ENCODE data around the gene ZNF827.
"Not testable (repeated sequence)": the region's sequence is repeated elsewhere in the genome, so short reads cannot be mapped to it uniquely, and the experiment has no call there.

The ZNF827 gene

DNA sequence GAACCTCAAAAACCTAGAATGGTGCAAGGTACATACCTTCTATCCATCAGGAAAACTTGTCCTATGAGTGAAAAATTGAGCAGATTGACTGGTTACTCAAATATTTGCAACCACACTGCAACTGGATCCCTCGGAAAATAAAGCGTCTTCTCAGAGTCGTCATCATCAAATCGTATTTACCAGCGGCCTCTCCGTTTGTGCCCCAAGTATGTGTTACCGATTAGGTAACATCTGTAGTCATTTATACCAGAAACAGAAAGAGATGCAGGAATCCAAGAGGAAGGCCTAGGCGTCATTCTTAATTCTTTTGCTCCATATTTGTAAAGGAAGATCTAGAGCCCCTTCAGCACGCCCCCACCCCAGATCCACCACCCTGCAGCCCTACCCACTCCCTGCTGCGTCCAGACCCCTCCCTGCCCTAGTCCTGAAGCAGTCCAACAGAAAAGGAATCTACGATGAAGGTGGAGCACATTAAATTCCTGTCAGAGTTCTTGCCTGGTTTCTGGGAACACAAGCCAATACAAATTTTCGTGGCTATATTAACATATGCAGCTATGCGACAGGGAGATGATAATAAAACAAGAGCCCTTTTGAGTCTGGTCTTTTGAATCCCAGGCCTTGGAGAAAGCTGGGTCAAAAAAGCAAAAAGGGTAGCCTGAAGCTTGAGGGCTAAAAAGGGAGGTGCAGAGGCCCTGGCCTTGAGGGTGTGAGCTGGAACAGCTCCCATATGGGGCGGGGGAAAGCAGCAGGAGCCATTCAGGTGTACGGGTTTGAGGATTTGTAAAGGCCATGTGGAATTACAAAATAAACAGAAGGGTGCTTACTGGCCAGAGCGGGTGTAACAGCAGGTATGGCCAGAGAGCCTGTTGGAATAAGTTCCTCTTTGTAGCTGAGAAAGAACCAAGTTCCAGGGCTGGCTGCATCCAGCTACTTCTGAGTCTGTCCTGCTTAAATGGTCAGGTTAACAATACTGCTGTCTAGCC is 77.0 kb downstream of the ZNF827 start:
- DNase-seq: peak; percentile 84

DNA sequence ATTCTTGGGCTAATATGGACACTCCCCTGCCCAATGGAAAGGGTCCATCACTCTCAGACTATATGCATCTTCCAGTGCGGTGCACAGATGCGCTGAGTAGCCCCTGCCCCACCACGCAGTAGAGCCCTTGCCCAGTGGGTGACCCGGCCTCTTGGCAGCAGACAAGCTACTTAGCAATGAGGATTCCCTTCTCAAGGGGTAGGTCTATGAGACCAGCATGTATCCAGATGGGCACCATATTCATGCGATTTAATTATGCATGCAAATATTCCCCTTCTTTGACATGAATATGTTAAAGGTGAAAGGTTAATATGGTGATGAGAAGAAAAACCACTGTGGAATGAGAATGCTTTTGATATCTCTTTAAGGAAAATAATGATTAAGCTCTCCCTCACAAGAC is 77.7 kb downstream of the ZNF827 start:
- DNase-seq: peak; percentile 75

DNA sequence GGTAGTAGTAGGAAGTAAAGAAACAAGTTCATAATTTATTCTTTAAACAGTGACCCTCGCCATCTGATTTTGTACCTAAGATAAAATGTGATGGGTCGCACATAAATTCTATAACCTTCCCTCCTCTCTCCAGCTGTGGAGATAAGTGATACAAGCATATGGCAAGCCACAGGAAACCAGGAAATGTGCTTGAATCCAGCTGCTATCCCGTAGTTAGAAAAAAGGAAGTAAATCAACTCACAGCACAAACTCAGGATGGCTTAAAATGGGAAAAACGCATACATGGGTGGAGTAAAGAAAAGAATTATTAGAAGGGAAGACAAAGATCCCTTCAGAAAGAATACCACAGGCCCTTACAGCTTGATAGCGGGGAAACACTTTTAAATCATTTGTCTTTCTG is 78.2 kb downstream of the ZNF827 start:
- peak; percentile 63 for DNase-seq

GRCh38 chr4:145859926-145860325 is 78.7 kb downstream of the ZNF827 start:
- no peak for DNase-seq

DNA sequence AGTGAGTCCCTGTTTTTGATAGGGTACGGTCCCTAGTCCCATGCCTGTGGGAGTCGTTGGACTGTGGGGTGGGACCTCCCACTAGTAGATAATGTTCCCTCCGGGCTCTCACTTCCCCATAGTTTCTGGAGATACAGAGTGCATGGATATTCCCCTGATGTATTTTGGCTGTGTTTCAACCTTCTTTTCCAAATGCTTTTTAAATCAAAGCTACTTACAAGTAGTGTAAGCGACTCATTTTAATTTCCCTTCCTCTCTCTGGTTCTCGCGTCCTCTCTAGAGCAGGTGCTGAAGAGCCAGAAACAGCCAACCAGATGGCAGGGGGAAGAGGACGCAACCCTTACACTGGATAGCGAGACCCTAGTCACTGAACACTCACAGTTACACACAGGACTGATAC is 79.2 kb downstream of the ZNF827 start:
- no peak for DNase-seq

GRCh38 chr4:145852256-145852839 is 86.3 kb downstream of the ZNF827 start:
- DNase-seq: no peak

GRCh38 chr4:145851511-145852201 is 87.0 kb downstream of the ZNF827 start:
- DNase-seq: peak; percentile 17

DNA sequence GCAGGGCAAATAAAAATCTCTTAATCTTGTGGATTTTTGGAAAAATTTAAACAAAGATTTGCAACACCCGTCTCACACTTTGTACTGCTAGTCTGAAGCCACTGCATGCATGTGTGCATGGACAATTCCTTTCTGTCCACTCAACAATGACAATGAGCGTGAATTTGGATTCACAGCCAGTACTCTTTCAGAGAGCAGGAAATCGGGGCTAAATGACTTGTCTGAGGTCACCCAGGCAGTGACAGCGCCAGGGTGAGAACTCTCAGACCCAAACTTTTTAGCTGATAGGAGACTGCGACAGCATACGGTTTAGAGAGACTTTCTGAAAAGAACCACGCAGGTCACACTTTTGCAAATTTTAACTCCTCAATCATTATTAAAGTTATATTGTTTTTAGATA is 90.9 kb downstream of the ZNF827 start:
- no peak for DNase-seq

DNA sequence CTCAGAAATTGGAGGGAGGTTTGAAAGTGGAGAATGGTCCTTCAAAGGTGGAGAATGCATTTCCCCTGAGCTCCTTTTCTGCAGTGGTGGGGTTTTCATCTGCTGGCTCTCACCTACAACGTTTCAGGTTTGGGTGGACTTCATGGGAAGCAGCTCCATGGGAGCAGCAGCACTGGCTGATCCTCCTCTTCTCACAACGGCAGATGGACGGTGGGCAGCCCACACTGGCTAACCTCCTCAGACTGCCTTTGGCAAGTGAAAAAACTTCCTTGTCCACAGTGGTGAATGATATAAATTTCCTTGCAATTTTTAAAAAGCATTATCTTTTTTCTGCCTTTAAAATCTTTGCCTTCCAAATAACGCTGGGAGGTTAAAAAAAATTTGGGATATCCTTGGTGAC is 93.5 kb downstream of the ZNF827 start:
- DNase-seq: no peak

DNA sequence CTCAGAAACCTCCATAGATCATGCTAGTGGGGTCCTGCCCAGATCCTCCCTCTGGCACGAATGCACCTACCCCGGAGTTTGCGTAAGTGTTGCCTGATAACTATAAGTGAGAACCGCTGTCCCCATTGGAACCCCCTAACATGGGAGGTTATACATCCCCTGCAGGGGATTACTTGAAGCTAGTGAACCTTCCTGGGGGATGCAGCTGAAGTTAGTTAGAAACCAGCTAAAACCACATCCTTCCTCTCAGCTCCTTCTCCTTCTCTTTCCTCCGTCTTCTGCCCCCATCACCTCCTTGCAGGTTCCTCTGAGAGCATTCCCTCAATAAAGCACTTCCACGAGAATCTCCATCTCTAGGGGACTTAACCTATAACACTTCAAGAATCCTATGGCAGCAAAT is 95.0 kb downstream of the ZNF827 start:
- DNase-seq: no peak

DNA sequence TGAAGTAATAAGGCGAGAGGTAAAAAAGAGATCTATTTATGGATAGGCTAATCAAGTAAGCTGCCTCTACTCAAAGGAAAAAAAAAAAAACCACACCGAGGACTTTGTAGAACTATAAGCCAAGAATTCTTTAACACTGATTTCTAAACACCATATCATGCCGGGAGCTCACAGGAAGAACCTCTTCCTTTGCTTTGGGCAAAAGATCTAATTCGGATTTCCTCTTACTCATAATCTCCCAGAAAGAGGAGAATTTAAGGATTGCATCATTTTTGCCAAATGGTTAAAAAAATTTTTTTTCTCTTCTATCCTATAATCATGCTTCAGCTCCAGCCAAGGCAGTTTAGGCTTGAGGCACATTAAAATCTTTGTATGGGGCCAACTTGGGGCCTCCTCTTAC is 95.5 kb downstream of the ZNF827 start:
- no peak for DNase-seq

DNA sequence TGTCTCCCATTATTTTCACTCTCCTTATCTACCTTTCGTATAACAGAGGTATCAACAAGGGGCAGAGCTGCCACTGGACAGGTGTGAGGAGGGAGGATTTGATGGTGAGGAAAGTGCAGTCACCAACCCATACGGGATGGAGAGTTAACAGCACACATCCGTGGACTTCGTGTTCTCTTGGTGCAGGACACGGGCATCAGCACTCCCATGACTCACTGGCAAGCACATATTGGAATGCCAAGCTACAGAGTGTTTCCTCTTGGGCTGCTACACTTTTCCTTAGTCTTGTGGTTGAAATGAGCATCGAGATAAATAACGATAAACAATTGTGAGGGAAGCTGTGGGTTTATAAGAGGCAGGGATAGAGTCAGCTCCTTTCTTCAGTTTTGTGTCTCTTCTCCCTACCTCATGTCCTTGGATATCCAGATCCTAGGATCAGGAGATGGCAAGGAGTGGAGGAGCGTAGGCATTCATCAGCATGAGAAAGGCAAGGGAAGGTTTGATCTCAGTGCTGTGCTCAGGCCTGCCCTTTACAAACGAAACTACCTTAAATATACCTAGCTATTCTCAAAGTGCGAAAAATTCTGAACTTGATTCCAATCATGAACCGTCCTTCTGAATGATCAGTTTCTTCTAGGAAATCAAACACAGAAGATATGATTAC is 96.3 kb downstream of the ZNF827 start:
- DNase-seq: no peak

DNA sequence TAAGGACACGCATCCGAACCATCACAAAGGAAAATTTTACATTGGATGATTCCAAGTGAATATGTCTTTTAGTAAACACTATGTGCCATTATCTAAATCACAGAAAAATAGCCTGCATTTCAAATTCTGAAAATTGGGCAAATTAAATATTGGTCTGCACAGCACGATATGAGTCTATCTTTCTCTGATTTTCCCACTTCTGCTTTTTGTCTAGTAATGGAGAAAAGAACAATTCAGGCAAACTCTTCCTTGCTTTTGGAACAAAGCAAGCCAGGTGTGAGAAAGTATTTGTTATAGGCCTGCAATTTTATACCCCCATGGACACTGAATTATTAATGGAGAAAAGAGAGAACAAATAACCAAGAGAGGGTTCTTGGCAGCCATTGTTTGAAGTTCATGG is 97.8 kb downstream of the ZNF827 start:
- no peak for DNase-seq

DNA sequence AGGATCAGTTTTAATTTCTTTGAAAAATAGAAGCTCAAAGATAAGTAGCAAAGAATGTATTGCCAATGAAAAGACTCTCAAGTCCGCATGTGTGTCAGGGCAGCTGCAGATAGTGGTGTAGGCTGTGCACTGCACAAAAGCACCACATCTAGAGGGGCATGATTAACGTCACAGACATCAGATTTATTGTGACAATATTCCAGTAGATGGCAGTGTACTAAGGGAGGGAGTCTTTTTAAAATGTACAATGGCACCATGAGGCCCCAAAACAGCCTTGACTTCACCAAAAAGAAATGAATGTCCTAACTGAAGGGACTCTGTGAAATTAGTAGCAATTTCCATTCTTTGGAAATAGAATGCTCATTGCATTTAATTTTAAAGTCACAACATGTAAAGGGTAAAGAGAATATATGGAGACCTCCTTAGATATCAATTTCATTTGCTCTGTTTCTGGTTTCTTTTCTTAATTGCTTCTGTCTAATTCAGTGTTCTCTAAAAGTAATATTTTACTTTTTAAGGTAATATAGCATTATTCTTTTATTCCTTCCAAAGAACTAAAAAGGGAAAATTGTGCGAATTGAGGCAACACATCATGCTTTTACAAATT is 98.4 kb downstream of the ZNF827 start:
- DNase-seq: peak; percentile 58

- DNase-seq: no peak
These were observed 99.5 kb downstream of the ZNF827 start for GRCh38 chr4:145839151-145839550.

GRCh38 chr4:145832384-145832783 is 106.2 kb downstream of the ZNF827 start:
- not testable (repeated sequence) for DNase-seq

DNA sequence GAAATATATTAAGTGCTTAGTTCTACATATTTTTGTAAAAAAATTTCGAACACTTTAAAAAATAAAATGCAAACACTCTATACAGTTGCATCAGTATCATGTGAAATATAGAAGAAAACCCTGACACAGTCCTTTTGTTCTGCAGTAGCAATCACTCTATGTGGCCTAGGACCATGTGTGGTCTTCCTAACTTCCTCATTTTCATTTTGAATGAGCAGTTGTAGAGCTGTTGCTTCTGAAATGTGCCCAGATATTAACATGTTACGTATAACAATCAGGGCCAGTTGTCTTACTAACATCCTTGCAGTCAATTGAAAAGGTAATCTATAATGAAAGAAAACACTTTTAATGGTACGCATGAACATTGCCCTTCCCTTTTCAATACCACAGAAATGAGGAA is 107.9 kb downstream of the ZNF827 start:
- no peak for DNase-seq

DNA sequence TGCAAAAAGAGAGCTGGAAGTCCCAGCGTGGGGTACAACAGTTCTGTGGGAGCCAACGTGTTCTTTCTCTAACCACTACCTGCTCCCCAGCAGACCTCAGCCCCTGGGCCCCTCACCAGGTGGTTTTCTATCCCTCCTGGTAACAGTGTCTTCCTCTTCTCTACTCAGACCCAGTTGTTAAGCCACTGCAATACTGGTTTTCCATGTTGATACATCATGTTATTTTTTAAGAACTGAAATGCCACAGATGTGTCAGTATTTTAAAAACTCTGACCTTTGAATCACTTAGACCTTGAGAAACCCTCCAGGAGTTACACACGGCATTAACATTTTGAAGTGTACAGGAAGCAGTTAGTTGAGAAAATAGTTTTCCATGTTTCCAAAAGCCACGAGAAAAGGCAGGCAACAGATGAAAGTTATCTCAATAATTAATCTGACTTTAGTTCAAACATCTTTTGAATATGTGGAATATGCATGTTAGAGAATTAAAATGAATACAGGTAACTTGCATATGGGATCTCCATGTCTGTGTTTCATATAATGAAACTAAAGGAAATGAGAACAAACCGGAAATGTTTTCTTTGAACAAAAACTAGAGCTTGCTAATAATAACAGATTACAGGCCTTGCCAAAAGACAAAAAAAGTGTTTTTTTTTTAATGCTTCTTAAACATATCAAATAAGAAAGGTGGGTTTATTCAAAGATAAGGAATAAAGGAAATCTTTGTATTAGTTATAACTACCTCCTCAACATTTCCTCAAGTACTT is 108.8 kb downstream of the ZNF827 start:
- no peak for DNase-seq

DNA sequence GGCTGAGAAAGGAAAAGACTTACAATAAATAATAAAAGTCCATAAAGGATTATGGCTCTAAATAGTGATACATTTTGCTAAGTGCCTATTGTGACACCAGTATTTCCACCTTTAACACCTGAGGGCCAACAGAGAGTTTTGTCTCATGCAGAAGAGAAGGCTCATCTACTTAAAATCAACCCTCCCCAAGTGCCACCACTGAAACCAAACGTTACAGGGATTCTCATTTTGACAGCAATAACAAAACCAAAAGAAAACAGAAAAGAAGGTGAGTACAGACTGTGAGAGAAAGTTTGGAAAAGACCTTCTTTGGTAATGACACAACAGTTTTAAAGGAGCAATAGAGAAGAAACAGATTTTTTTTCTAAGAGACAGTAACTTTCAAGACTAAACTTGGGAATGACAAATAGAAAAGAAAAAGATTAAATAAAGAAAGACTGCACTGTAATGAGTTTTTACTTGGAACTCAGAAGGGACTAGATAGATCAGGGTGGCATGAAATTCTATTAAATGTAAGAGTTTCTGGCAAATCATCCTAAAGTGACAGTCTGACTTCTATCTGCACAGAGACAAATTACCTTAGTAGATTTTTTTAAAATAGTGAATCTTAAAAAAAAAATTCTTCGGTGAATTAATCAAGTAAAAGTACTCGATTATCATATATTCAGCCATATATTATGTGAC is 109.7 kb downstream of the ZNF827 start:
- no peak for DNase-seq

- DNase-seq: no peak
These were observed 110.7 kb downstream of the ZNF827 start for GRCh38 chr4:145827885-145828284.

GRCh38 chr4:145825255-145825654 is 113.4 kb downstream of the ZNF827 start:
- DNase-seq: no peak
